Endometrium (tissue), 2 donors: ENCODE results near the gene RGCC.
"Not testable (repeated sequence)": the region's sequence is repeated elsewhere in the genome, so short reads cannot be mapped to it uniquely, and the experiment has no call there.

Source experiments
- FAIRE-seq: peaks from 2 replicates; lab custom pipeline; 2012; peaks lifted over from hg19 to GRCh38; lab: Jason Lieb, UNC
- donor health status: control.
- donor health status: control.

The RGCC gene

DNA sequence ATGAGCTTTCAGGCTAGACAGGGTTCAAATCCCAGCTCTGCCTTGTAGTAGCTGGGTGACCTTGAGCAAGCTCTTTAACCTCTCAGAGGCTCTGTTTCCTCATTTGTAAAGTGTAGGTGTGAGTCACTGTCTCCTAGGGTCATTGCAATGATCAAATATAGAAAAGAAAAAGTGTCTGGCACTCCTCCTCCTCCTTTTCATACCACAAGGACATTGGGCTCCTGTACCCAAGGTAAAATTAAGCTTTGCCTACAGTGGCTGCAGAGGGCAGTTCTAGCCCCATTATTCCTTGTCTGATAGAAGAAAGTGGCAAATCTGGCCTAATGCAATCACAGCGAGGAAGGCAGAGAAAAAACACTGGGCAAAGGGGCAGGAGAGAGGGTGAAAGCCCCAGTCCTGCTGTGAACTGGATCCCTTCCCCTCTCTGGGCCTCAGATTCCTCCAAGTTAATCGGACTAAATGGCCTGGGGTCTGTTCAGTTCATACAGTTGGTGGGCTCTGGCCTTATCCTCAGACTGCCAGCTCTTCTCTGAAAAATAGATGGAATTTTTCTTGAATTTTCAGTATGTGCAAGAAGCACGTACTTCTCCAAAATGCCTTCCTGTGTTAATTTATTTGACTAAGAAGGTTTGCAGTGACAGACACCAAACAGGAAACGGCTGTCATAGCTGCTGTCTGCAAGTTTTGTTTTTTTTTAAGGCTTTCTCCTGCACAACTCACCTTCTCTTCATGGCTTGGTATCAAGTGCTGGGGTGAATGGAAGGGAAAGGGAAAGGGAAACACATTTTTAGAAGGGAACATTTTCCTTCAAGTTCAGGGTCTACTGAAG is 35.3 kb downstream of the RGCC start:
- FAIRE-seq: no peak

DNA sequence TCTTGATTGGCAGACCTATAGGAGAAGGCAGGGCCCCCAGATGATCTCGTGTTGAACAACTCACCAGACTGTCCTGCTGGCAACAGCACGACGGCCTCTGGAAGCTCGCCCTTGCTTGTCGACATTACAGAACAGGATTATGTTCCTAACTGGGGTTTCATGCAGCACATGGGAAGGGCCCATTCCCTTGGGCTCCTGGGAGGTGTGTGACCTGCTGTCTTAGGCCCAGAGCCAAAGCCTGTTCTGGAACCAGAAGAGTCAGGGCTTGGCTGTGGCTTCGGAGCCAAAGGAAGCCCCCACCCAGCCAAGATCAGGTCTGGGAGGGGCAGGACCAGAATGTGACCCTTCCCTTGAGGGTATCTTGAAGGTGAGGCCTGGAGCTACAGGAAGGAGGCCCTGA is 36.9 kb downstream of the RGCC start:
- no peak for FAIRE-seq

DNA sequence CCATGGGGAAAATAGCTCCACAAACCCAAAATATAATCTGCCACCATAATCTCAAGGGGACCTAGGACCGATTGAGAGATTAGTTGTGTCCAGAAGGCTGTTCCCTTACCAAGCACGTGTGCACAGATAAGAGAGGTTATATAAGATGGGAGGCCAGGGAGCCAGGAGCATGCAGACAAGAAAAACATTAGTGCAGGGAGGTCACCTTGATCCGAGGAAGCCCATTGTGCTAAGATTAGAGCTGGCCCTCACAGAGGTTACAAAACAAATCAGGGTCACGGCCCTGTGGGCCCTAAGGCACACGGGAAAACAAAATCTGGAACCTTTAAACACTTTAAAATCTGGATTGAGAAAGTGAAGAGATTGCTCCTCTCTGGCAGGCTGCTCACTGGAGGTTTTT is 37.7 kb downstream of the RGCC start:
- no peak for FAIRE-seq

DNA sequence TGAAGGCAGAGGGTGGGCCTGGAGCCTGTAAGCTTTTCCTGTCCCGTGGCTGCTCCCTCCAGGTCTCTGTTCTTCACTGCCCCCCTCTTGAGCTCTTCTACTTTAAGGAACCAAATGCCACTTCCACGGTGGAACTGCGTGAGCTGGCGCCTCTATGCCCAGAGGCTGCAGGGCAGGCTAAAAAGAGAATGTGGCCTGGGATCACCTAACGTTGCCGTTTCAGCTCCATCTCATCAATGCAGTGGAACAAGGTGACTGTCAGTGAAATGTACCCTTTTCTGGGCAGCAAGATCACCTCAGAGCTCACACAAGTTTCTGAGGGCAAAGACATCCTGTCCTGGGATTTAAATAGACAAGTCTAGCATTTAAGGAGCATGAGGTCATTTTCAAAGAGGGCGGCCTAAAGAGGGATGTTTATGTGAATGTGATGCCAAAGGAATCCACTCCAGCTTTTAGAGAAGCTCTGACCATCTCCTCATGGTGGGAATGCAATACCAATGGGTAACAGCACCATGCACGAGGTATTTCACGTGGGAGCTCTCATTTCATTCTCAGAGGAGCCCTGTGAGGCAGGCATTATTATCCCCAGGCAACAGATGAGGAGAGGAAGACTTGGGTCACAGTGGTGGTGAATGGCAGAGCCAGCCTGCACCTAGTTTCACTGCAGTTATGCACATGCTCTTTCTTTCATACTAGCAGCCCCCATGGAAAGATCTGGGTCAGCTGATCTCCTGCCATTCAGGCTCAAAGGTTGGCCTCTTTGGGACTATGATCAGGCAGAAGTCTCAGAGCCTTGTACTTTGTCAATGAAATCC is 39.3 kb downstream of the RGCC start:
- no peak for FAIRE-seq

DNA sequence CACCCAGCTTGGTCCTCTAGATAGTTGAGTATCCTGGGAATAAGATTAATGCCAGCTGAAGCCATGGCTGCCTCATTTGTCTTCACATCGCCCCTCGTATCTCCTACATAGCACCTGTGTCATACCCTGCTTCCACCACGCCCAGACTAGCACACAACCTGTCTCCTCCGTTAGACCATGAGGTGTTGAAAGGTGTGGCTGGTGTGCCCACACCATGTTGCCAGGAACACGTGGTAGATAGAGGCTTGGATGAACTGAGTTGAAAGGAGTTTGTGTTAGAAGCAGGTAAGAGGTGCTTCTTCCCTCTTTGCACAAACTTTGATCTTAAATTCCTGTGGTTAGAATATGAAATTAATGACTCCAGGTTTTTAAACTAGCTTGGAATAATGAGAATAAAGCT is 40.1 kb downstream of the RGCC start:
- FAIRE-seq: no peak

DNA sequence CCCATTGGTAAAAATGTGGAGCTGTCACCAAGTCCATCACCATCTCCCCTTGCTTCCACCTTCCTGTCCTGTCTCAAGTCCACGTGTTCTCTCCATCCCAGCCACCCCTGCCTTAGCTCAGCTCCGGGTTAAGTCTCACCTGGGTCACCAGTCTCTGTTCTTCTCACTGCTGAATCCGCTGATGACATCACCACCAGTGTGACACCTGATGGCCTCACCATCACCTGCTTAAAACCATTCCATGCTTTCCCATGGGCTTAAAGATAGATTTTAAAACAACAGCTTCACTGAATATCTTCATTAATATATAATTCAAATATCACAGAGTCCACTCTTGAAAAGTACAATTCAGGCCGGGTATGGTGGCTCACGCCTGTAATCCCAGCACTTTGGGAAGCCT is 42.1 kb downstream of the RGCC start:
- FAIRE-seq: no peak

DNA sequence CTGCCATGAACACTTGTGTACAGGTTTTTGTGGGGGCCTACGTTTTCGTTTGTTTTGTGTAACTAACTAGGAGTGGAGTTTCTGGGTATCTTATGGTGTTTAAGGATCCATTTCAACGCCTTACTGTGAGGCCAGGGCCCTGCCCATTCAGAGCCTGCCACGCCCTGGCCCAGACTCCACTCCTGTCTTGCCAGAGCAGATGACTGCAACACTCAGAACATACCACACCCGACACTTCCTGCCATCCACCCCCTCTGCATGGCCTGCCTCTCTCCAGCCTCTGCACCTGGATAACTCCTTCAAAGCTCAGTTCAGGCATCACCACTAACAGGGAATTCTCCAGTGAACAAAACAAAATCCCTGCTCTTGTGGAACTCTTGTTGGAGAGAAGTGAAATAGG is 43.2 kb downstream of the RGCC start:
- FAIRE-seq: no peak

DNA sequence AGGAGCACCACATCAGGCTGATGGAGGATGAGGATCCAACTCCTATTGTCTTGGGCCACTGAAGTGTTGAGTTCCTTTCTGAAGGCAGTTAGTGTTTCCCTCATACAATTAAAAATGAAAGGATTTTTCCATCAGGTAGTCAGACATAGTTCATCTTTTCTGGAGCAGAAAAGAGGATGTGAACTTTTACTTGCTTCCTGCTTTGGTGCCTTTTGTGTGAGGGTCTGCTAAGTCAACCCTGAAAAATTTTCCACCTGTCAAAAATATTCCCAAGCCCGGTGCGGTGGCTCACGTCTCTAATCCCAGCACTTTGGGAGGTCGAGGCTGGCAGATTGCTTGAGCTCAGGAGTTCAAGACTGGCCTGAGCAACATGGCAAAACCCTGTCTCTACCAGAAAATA is 43.9 kb downstream of the RGCC start:
- no peak for FAIRE-seq

DNA sequence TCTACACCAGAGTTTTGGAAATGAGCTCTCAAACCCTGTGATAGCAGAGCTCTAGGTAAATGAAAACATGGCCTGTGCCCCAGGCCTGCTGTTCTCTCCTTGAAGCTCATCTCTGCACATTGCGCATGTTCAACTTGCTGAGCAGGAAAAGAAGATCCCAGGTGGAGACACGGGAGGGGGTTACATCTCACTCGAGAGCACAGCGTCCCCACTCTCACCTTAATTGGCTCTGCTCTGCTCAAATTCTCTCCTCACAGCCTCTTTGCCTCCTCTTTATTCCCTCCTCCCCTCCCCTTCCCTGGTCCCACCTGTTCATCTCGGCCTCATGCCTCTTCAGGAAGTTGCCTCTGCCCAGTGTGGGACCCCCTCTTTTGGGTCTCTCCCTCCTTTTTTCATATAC is 44.7 kb downstream of the RGCC start:
- no peak for FAIRE-seq

DNA sequence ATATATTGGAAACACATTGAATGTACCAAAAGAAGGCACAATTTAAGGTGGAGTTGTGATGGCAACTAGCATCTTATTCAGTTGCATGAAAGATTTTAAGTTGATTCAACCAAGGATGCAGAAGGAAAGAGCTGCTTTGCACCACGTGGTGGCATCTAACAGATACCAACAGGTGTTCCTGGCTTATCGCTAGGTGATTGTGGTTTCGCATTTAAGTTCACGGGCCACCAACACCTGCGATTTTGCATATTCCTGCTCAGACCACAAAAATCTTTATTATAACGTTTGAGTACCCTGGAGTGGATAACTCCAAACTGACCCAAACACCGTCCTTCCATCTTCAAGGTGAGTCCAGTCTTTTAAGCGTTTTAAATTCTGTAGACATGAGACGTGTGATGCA is 45.3 kb downstream of the RGCC start:
- FAIRE-seq: no peak

DNA sequence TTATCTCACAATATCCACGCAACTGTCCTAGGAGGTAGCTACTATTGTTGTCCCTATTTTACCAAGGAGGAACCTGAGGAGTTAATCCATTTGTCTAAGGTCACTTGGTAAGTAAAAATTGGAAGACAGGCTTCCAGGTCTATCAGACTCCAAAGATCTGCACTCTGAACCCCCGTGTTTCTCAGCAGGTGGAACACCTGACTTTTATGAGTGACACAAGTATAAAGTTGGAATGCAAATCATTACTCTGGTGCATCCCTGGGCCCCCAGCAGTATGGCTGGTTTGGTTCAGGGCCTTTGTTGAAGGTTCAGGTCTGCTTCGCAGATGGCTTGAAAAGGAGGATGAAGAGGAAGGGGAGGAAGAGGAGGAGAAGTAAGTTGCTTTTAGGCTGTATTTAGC is 46.0 kb downstream of the RGCC start:
- no peak for FAIRE-seq

DNA sequence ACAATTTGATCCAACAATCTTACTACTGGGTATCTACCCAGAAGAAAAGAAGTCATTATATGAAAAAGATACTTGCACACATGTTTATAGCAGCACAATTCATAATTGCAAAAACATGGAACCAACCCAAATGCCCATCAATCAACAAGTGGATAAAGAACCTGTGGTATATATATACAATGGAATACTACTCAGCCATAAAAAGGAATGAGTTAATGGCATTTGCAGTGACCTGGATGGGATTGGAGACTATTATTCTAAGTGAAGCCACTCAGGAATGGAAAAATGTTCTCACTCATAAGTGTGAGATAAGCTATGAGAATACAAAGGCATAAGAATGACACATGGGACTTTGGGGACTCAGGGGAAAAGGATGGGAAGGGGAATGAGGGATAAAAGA is 47.3 kb downstream of the RGCC start:
- not testable (repeated sequence) for FAIRE-seq

DNA sequence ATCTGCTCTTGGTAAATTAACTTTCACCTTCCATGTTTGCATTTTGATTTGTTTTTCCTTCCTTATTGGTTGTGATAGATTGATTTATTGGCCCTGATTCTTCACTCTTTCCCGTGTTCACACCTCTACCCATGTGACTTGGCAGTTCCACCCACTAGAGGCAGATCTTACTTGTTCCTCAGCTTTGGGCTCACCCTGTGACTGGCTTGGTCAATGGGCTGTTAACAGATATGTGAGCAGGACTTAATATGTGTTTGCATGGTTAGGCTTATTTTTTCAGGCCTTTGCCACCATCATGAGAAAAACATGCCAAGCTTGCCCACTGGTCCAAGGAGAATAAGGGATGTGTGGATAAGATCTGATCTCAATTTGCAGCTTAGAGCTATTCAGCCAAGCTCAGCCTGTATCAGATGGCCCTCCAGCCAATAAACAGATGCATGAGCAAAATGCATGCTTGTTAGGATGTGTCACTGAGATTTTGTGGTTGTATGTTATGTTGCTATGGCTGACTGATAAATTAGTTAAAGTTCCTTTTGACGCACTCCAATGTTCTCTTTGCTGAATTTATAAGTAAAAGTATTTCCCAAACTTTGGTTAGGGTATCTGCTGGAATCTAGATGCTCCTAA is 48.0 kb downstream of the RGCC start:
- FAIRE-seq: no peak

DNA sequence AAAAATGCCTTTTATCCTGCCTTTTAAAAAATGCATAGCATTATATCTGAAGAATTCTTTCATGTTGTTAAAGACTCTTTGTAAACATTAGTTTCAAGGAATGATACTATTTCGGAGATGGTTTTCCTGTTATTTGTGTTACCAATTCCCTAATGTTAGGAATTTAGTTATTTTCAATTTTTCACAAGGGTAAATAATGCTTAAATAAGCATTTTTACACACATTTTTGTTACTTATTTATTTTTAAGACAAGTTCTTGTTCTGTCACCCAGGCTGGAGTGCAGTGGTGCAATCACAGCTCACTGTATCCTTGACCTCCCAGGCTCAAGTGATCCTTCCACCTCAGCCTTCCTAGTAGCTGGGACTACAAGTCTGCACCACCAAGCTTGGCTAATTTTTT is 49.0 kb downstream of the RGCC start:
- FAIRE-seq: no peak

DNA sequence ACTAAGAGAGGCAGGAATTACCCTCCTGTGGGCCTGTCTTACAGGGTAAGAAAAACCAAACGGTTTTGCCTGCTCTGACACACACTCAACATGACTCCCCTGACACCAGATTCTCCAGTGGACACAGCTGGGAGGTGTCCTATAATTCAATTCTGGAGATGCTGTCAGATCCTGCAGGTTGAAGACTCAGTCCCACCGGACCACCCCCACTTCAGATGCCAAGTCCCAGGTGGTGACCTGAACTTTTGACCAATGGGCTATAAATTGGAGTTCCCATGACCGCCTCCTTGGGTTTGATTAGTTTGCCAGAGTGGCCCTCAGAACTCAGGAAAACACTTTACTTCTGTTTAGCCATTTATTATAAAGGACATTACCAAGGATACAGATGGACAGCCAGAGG is 52.6 kb downstream of the RGCC start:
- FAIRE-seq: no peak

DNA sequence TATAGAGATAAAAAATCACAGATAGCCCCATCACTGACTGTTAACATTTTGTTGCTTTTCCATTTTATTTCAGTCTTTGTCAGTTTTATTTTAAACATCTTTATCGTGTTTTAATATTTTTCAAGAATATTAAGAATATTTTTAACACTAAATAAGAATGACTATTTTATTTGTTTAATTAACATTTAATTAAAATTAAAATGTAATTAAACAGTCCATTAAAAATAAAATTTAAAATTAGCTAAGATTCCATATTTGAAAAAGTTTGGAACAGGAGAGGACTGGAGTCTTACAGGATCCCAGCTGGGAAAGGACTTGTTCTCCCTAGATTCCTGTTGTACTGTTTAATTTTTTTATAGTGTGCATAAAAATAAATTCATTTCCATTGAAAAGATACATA is 54.5 kb downstream of the RGCC start:
- peak; percentile 12 for FAIRE-seq

DNA sequence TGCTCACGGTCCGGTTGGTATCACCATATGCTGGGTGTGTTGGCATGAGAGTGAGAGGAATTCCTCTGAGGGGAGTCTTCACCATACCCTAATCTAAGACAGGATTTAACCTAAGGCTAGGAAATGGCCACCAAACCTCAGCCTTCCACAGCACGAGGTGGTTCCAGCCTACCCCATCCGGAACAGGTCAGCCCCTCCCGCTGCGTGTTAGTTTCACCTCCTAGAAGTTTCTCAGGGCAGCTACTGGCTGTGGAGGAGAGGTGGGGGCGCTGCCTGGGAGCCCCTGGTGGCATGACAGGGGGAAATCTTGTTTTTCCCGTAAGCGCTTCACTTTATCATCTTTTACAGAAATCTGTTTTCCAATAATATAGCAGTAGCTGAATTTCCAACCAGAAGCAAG is 55.1 kb downstream of the RGCC start:
- FAIRE-seq: no peak

DNA sequence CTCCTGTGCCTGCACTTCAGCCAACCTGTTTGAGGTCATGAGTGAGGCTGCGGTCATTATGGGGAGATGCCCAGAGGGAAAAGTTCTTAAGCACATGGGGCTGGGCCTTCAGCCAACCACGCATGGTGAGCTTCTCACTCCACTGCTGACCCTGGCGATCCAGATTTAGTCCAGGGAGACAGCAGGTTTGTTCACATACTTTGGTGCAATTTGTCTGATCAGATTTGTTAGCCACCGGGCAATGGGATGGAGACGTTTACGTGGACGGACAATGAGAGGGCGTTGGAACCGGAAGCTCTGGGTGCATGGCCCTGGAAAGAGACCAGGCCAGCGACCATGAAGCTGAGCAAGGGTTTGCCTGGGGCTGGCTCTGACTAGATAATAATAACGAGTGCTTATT is 56.2 kb downstream of the RGCC start:
- no peak for FAIRE-seq

DNA sequence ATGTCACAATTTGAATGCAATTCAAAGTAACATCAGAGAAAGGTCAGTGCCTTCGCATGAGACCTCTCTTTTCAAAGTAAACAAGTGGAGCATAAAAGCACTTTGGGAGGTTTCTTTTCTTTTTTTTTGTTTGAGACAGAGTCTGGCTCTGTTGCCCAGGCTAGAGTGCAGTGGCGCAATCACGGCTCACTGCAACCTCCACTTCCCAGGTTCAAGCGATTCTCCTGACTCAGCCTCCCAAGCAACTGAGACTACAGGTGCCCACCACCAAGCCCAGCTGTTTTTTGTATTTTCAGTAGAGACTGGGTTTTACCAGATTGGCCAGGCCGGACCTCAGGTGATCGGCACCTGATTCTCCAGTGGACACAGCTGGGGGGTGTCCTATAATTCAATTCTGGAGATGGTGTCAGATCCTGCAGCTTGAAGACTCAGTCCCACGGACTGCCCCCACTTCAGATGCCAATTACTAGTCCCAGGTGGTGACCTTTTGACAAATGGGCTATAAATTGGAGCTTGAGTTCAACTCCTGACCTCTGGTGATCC is 57.6 kb downstream of the RGCC start:
- no peak for FAIRE-seq

DNA sequence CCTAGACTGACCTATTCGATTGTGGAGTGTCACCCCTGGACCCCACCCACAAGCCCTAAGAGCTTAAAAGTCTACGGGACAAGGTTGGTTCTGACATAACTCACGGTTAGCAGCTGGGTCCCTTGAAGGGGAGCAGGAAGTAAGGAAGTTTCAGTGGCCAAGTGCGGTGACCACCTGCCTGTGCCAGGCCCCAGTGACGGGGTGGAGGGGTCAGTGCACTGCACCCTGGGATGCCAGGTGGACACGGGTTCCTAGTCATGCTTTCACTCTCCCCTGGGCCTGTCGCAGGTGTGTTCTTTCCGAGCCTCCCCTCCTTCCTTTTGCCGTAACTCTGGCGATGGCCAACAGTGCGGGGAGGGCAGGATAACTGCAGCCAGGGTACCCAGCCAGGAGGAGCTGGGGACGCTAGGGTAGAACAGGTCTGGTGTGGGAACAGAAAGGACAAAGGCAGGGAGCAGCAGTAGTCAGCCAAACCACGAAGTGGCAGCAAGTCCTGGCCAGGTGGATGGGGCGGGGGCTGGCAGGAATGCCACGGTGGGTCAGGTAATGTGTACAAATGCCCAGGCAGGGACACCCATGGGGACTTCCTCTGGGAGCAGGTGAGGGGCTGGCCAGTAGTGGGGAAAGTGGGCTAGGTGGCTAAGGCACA is 58.3 kb downstream of the RGCC start:
- no peak for FAIRE-seq

DNA sequence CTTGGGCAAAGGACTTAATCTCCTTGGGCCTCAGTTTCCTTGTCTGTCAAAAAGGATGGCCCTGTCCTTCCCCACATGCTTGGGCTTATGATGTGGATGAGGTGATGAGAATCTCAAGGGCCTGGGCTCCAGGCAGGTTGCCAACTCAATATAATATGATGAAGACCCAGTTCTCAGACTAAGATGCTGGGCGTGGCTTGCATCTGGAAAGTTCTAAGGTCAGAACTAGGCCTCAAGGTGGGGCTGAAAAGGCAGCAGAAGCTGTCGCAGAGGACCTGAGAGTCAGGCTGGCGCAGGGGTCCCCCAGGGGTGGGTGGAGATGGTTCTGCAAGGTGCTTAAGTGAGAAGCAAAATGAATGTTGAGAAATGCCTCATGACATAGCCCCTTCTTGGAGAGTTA is 58.8 kb downstream of the RGCC start:
- no peak for FAIRE-seq

DNA sequence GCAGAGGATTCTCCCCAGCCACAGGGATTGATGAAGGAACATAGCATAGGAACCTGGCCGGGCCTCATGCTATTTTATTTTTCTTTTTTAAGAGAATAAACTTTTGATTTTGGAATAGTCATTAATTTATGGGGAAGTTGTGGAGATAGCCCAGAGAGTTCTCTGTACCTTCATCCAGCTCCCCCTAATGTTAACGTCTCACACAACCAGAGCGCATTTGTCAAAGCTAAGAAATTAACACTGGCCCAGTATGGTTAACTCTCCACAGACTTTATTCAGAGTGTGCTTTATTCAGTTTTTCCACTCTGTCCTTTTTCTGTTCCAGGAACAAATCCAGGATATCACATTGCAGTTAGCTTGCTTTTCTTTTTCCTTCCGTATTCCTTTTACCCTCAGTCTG is 59.4 kb downstream of the RGCC start:
- FAIRE-seq: no peak
